Skeletal muscle satellite cell (primary cell): ENCODE results near the gene DEFB124.
"Not testable (repeated sequence)": the region's sequence is repeated elsewhere in the genome, so short reads cannot be mapped to it uniquely, and the experiment has no call there.

ENCODE experiments used
- H3K27me3 ChIP-seq: 2 replicates; pipeline ENCODE4 v1.7.0; 2013; ENCODE audit warnings: low read length; ENCODE audit not compliant: control insufficient read depth, insufficient read depth
- H3K36me3 ChIP-seq: 2 replicates; pipeline ENCODE4 v1.7.0; 2013; ENCODE audit warnings: mild to moderate bottlenecking, control low read depth, low read length; ENCODE audit not compliant: insufficient read depth
- H3K4me1 ChIP-seq: 2 replicates; pipeline ENCODE4 v1.7.0; 2013; ENCODE audit warnings: low read length; ENCODE audit not compliant: control insufficient read depth, insufficient read depth
- H3K4me2 ChIP-seq: 2 replicates; pipeline ENCODE4 v1.7.0; 2013; ENCODE audit warnings: mild to moderate bottlenecking, low read length
- H3K4me3 ChIP-seq: 2 replicates; pipeline ENCODE4 v1.7.0; 2013; ENCODE audit warnings: low read length
- H3K9ac ChIP-seq: 2 replicates; pipeline ENCODE4 v1.7.0; 2013; ENCODE audit warnings: mild to moderate bottlenecking, low read depth, low read length, moderate library complexity
- H3K9me3 ChIP-seq: replicated peaks from 2 replicates; pipeline ENCODE4 v1.7.0; 2013; ENCODE audit warnings: mild to moderate bottlenecking, control low read depth, low read length

DEFB124 gene

GRCh38 chr20:31485450-31486339, 10.8 kb upstream of the DEFB124 start:
- Histone ChIP-seq H3K4me2 (peak overlapping the region; percentile 47), H3K36me3 (no peaks in the 10 kb centered on the region), H3K4me3 (peak overlapping the region; percentile 45), H3K9me3 (no peaks in the 10 kb centered on the region), H3K4me1 (no peaks in the 10 kb centered on the region), H3K27me3 (peaks cover 54% of the 10 kb centered on the region), H3K9ac (no peak overlapping the region)

GRCh38 chr20:31484001-31484400, 9.1 kb upstream of the DEFB124 start:
- no peaks in the 10 kb centered on the region for H3K4me1 ChIP-seq
- no peak overlapping the region for H3K4me2 ChIP-seq
- H3K9me3 ChIP-seq, result no peaks in the 10 kb centered on the region
- H3K9ac ChIP-seq, result no peak overlapping the region
- H3K27me3 ChIP-seq, result peaks cover 51% of the 10 kb centered on the region
- no peaks in the 10 kb centered on the region for H3K36me3 ChIP-seq
- no peak overlapping the region for H3K4me3 ChIP-seq

GRCh38 chr20:31476643-31477215, 1.8 kb upstream of the DEFB124 start:
- Histone ChIP-seq H3K9me3 (no peaks in the 10 kb centered on the region), H3K9ac (no peak overlapping the region), H3K4me2 (no peak overlapping the region), H3K4me1 (no peaks in the 10 kb centered on the region), H3K36me3 (no peaks in the 10 kb centered on the region), H3K4me3 (no peak overlapping the region), H3K27me3 (peaks cover 58% of the 10 kb centered on the region)

- Histone ChIP-seq H3K36me3 (no peaks in the 10 kb centered on the region), H3K4me2 (no peak overlapping the region), H3K4me1 (no peaks in the 10 kb centered on the region), H3K27me3 (peaks cover 53% of the 10 kb centered on the region), H3K9ac (no peak overlapping the region), H3K4me3 (no peak overlapping the region), H3K9me3 (no peaks in the 10 kb centered on the region)
Measured at GRCh38 chr20:31476294-31476585, 1.3 kb upstream of the DEFB124 start.

- Histone ChIP-seq H3K36me3 (no peaks in the 10 kb centered on the region), H3K9me3 (no peaks in the 10 kb centered on the region), H3K4me2 (no peak overlapping the region), H3K9ac (no peak overlapping the region), H3K4me3 (no peak overlapping the region), H3K27me3 (peaks cover 53% of the 10 kb centered on the region), H3K4me1 (no peaks in the 10 kb centered on the region)
Measured at GRCh38 chr20:31475472-31476293, 756 bp upstream of the DEFB124 start.

- Histone ChIP-seq H3K4me3 (no peak overlapping the region), H3K9ac (no peak overlapping the region), H3K9me3 (no peaks in the 10 kb centered on the region), H3K27me3 (peaks cover 50% of the 10 kb centered on the region), H3K4me2 (no peak overlapping the region), H3K4me1 (no peaks in the 10 kb centered on the region), H3K36me3 (no peaks in the 10 kb centered on the region)
Measured at GRCh38 chr20:31474097-31474436, 860 bp downstream of the DEFB124 start.

GRCh38 chr20:31473331-31474096, 1.4 kb downstream of the DEFB124 start:
- Histone ChIP-seq H3K4me2 (no peak overlapping the region), H3K4me1 (no peaks in the 10 kb centered on the region), H3K9ac (no peak overlapping the region), H3K36me3 (no peaks in the 10 kb centered on the region), H3K4me3 (no peak overlapping the region), H3K9me3 (no peaks in the 10 kb centered on the region), H3K27me3 (peaks cover 50% of the 10 kb centered on the region)

- Histone ChIP-seq H3K4me2 (no peak overlapping the region), H3K4me1 (no peaks in the 10 kb centered on the region), H3K9ac (no peak overlapping the region), H3K9me3 (no peaks in the 10 kb centered on the region), H3K4me3 (no peak overlapping the region), H3K27me3 (peaks cover 48% of the 10 kb centered on the region), H3K36me3 (no peaks in the 10 kb centered on the region)
Measured at GRCh38 chr20:31472395-31473330, 2.3 kb downstream of the DEFB124 start.

GRCh38 chr20:31470946-31471345, 4.0 kb downstream of the DEFB124 start:
- H3K9me3 ChIP-seq, H3K4me3 ChIP-seq, H3K4me2 ChIP-seq, H3K36me3 ChIP-seq, H3K4me1 ChIP-seq, H3K9ac ChIP-seq: not testable (repeated sequence)
- peaks cover 32% of the 10 kb centered on the region for H3K27me3 ChIP-seq

GRCh38 chr20:31454361-31454760, 20.6 kb downstream of the DEFB124 start:
- Histone ChIP-seq H3K36me3 (no peaks in the 10 kb centered on the region), H3K4me3 (no peak overlapping the region), H3K9ac (no peak overlapping the region), H3K4me2 (no peak overlapping the region), H3K27me3 (peaks cover 9% of the 10 kb centered on the region), H3K9me3 (no peaks in the 10 kb centered on the region), H3K4me1 (no peaks in the 10 kb centered on the region)
